HT1080 (cell line): ENCODE data around the gene KLHL10. TPM values are rescaled to one million over a fixed set of nuclear protein-coding genes. Genes with fewer than 3 reads are reported as not detected.

ENCODE experiments used
- DNase-seq: peaks from one replicate; pipeline ENCODE4 v3.0.0-alpha.2; 2015; ENCODE audit warnings: low read depth
- polyA plus RNA-seq, 2 experiments: library from polyadenylated mRNA; depleted of rRNA; stranded (reverse); fragments of >200 nt; gene quantifications; 2 replicates each; pipeline ENCODE4 v1.2.3, GENCODE V29; 2015
- total RNA-seq: library from RNA; depleted of rRNA; stranded (reverse); fragments of >200 nt; shearing (Covaris generic); gene quantifications from 2 replicates; pipeline ENCODE4 v1.2.3, GENCODE V29; 2014; rRNA removed

The KLHL10 gene
- total RNA-seq, result not detected in 2 replicates
- not detected in 2 replicates for polyA plus RNA-seq (2015; cell fraction: cytosol; rRNA removed)
- polyA plus RNA-seq (2015; cell fraction: nucleus; rRNA removed), result 0.06 TPM in 1 of 2 replicates, not detected in the other

- DNase-seq, result no peak
Observed at GRCh38 chr17:41837761-41838538, at the start of gene KLHL10. KLHL10 (plus strand) TSS chr17:41837825; CDS start chr17:41837933, 108 bp downstream.

- peak; percentile 86 for DNase-seq
Observed at GRCh38 chr17:41792845-41793783, 44.5 kb upstream of the KLHL10 start.

- DNase-seq, result no peak
Observed at GRCh38 chr17:41793784-41794539, 43.7 kb upstream of the KLHL10 start.

- no peak for DNase-seq
Observed at GRCh38 chr17:41794540-41794975, 43.1 kb upstream of the KLHL10 start.

GRCh38 chr17:41796121-41796895, 41.3 kb upstream of the KLHL10 start:
- no peak for DNase-seq

- DNase-seq, result no peak
Observed at GRCh38 chr17:41797377-41797776, 40.2 kb upstream of the KLHL10 start.

GRCh38 chr17:41799366-41799765, 38.3 kb upstream of the KLHL10 start:
- DNase-seq, result no peak

GRCh38 chr17:41800601-41801373, 36.8 kb upstream of the KLHL10 start:
- DNase-seq, result no peak

GRCh38 chr17:41801374-41802271, 36.0 kb upstream of the KLHL10 start:
- DNase-seq, result peak; percentile 78

GRCh38 chr17:41803049-41804020, 34.3 kb upstream of the KLHL10 start:
- no peak for DNase-seq

- DNase-seq, result no peak
Observed at GRCh38 chr17:41806685-41807445, 30.8 kb upstream of the KLHL10 start.

GRCh38 chr17:41810659-41811548, 26.7 kb upstream of the KLHL10 start:
- no peak for DNase-seq

- peak; percentile 78 for DNase-seq
Observed at GRCh38 chr17:41811549-41812380, 25.9 kb upstream of the KLHL10 start, which contains the start of gene P3H4. P3H4 (minus strand) TSS chr17:41811949; CDS start chr17:41811915, 34 bp downstream.

- peak; percentile 91 for DNase-seq
Observed at GRCh38 chr17:41812381-41813151, 25.1 kb upstream of the KLHL10 start, which contains the start of gene FKBP10. FKBP10 (plus strand) TSS chr17:41813004; CDS start chr17:41813035, 31 bp downstream.
